ENCODE measurements around the gene GRK7.

DNA sequence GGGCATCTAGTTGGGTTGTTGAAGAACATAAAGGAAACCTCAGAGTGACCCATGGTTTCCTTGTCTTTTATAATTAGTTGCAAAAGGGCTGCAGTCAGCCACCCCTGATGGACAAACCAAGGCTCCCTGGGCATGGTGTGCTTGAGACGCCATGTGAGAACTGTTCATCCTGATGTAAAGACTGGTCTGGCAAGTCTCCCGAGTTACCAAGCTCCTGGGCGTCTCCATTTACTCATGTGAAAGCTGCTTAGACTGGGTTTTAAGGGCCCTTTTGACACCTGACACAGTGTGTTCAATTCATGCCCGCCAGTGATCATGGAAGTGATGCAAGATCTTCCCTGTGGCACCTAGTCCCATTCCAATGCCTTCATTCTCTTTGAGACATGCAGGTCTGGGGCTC lies 49.4 kb downstream of the GRK7 start:
- TF ChIP-seq, protein P1, sequence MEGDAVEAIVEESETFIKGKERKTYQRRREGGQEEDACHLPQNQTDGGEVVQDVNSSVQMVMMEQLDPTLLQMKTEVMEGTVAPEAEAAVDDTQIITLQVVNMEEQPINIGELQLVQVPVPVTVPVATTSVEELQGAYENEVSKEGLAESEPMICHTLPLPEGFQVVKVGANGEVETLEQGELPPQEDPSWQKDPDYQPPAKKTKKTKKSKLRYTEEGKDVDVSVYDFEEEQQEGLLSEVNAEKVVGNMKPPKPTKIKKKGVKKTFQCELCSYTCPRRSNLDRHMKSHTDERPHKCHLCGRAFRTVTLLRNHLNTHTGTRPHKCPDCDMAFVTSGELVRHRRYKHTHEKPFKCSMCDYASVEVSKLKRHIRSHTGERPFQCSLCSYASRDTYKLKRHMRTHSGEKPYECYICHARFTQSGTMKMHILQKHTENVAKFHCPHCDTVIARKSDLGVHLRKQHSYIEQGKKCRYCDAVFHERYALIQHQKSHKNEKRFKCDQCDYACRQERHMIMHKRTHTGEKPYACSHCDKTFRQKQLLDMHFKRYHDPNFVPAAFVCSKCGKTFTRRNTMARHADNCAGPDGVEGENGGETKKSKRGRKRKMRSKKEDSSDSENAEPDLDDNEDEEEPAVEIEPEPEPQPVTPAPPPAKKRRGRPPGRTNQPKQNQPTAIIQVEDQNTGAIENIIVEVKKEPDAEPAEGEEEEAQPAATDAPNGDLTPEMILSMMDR (IDR thresholded peaks at IDR 0.05) = no peak
- no peak for TF ChIP-seq POLR2A (IDR thresholded peaks at IDR 0.05)

All from lower leg skin (tissue), 3 donors.